Liver (tissue), 3 donors: ENCODE measurements around the gene METTL21A.

Source experiments
- FOXA1 ChIP-seq: IDR thresholded peaks from 2 replicates; pipeline ENCODE4 v1.6.1; 2016; ENCODE audit warnings: antibody characterized with exemption
- GABPA ChIP-seq, 2 donors: IDR thresholded peaks in 1 of 2; conservative IDR thresholded peaks in 1 of 2; 2 replicates each; pipeline ENCODE4 v1.6.1; 2016; ENCODE audit warnings: antibody characterized with exemption in 2 of 2, mild to moderate bottlenecking in 1 of 2, moderate library complexity in 1 of 2
- RAD21 ChIP-seq, 2 donors: IDR thresholded peaks; 2 replicates each; pipeline ENCODE4 v1.6.1; 2016; ENCODE audit warnings: antibody characterized with exemption in 2 of 2, mild to moderate bottlenecking in 2 of 2
- SP1 ChIP-seq: IDR thresholded peaks from 2 replicates; pipeline ENCODE4 v1.6.1; 2018; ENCODE audit warnings: antibody characterized with exemption, mild to moderate bottlenecking
- YY1 ChIP-seq: IDR thresholded peaks from 2 replicates; pipeline ENCODE4 v1.6.1; 2016; ENCODE audit warnings: antibody characterized with exemption, mild to moderate bottlenecking
- TF ChIP-seq, protein P1 (sequence below): IDR thresholded peaks from 2 replicates; pipeline ENCODE4 v1.6.1; 2016; ENCODE audit warnings: antibody characterized with exemption, mild to moderate bottlenecking
- TF ChIP-seq, protein P2 (sequence below): fragments of 150-350 bp; IDR thresholded peaks from 2 replicates; pipeline ENCODE4 v1.5.1; 2017; ENCODE audit warnings: improper control_type of control experiment, low read depth, low read length; ENCODE audit not compliant: missing input control
- TF ChIP-seq, protein P3 (sequence below): IDR thresholded peaks from 2 replicates; pipeline ENCODE4 v1.6.1; 2016; ENCODE audit warnings: antibody characterized with exemption
- donor health status: healthy.
- donor health status: healthy.

DNA sequence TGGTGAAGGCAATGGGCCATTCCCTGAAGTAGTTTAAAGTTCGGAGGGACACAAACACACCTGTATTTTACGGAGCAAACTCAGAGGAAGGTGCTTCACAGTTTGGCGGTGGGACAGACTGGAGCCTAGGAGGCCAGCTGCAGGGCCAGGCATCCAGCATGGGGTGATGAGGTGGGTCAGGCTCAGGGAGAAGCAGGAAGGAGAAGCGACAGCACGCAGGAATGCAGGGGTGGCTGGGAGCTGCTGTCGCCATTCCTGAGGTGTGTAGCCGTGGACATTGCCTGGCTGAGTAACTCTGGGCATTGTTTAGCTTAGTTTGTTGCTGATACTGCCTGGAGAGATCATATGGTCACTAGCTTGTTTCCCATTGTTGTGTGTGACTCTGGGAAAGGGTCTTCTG is 35.8 kb upstream of the METTL21A start:
- TF ChIP-seq, protein P1, sequence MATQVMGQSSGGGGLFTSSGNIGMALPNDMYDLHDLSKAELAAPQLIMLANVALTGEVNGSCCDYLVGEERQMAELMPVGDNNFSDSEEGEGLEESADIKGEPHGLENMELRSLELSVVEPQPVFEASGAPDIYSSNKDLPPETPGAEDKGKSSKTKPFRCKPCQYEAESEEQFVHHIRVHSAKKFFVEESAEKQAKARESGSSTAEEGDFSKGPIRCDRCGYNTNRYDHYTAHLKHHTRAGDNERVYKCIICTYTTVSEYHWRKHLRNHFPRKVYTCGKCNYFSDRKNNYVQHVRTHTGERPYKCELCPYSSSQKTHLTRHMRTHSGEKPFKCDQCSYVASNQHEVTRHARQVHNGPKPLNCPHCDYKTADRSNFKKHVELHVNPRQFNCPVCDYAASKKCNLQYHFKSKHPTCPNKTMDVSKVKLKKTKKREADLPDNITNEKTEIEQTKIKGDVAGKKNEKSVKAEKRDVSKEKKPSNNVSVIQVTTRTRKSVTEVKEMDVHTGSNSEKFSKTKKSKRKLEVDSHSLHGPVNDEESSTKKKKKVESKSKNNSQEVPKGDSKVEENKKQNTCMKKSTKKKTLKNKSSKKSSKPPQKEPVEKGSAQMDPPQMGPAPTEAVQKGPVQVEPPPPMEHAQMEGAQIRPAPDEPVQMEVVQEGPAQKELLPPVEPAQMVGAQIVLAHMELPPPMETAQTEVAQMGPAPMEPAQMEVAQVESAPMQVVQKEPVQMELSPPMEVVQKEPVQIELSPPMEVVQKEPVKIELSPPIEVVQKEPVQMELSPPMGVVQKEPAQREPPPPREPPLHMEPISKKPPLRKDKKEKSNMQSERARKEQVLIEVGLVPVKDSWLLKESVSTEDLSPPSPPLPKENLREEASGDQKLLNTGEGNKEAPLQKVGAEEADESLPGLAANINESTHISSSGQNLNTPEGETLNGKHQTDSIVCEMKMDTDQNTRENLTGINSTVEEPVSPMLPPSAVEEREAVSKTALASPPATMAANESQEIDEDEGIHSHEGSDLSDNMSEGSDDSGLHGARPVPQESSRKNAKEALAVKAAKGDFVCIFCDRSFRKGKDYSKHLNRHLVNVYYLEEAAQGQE: no peak
- TF ChIP-seq, protein P2, sequence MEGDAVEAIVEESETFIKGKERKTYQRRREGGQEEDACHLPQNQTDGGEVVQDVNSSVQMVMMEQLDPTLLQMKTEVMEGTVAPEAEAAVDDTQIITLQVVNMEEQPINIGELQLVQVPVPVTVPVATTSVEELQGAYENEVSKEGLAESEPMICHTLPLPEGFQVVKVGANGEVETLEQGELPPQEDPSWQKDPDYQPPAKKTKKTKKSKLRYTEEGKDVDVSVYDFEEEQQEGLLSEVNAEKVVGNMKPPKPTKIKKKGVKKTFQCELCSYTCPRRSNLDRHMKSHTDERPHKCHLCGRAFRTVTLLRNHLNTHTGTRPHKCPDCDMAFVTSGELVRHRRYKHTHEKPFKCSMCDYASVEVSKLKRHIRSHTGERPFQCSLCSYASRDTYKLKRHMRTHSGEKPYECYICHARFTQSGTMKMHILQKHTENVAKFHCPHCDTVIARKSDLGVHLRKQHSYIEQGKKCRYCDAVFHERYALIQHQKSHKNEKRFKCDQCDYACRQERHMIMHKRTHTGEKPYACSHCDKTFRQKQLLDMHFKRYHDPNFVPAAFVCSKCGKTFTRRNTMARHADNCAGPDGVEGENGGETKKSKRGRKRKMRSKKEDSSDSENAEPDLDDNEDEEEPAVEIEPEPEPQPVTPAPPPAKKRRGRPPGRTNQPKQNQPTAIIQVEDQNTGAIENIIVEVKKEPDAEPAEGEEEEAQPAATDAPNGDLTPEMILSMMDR: no peak
- no peak for TF ChIP-seq GABPA (IDR thresholded peaks at IDR 0.05 in 1 of 2, conservative IDR thresholded peaks at IDR 0.05 in 1 of 2)
- TF ChIP-seq RAD21 (IDR thresholded peaks at IDR 0.05): no peak
- TF ChIP-seq, protein P3, sequence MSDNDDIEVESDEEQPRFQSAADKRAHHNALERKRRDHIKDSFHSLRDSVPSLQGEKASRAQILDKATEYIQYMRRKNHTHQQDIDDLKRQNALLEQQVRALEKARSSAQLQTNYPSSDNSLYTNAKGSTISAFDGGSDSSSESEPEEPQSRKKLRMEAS: no peak
- TF ChIP-seq FOXA1: no peak
- TF ChIP-seq SP1: no peak
- TF ChIP-seq YY1: no peak
